Measurements from ENCODE around the gene HOXD9.
A peak's percentile ranks its signal among the peaks of the same experiment; 100 is the strongest.

The HOXD9 gene

GRCh38 chr2:176138923-176139660 lies 16.6 kb downstream of the HOXD9 start:
- DNase-seq (ENCODE audit: low spot score), result no peak

GRCh38 chr2:176139661-176140512 lies 17.4 kb downstream of the HOXD9 start:
- DNase-seq (ENCODE audit: low spot score), result no peak

GRCh38 chr2:176140513-176141317 lies 18.2 kb downstream of the HOXD9 start:
- peak; percentile 98 for DNase-seq (ENCODE audit: low spot score)

GRCh38 chr2:176142281-176142680 lies 19.8 kb downstream of the HOXD9 start:
- DNase-seq (ENCODE audit: low spot score), result no peak

- DNase-seq (ENCODE audit: low spot score), result no peak
Observed at GRCh38 chr2:176145085-176145969, 22.8 kb downstream of the HOXD9 start.

GRCh38 chr2:176146101-176146500 lies 23.6 kb downstream of the HOXD9 start:
- no peak for DNase-seq (ENCODE audit: low spot score)

GRCh38 chr2:176146645-176147044 lies 24.1 kb downstream of the HOXD9 start:
- DNase-seq (ENCODE audit: low spot score), result no peak

GRCh38 chr2:176147210-176147799 lies 24.8 kb downstream of the HOXD9 start:
- DNase-seq (ENCODE audit: low spot score), result no peak

- DNase-seq (ENCODE audit: low spot score), result no peak
Observed at GRCh38 chr2:176147800-176148496, 25.4 kb downstream of the HOXD9 start.

GRCh38 chr2:176148751-176149421 lies 26.4 kb downstream of the HOXD9 start:
- DNase-seq (ENCODE audit: low spot score), result no peak

- DNase-seq (ENCODE audit: low spot score), result no peak
Observed at GRCh38 chr2:176149481-176149938, 27.0 kb downstream of the HOXD9 start.

GRCh38 chr2:176149939-176150583 lies 27.5 kb downstream of the HOXD9 start:
- no peak for DNase-seq (ENCODE audit: low spot score)

- no peak for DNase-seq (ENCODE audit: low spot score)
Observed at GRCh38 chr2:176150584-176151441, 28.3 kb downstream of the HOXD9 start.

GRCh38 chr2:176151442-176152287 lies 29.1 kb downstream of the HOXD9 start, which contains the start of gene HOXD4:
Gene HOXD4, plus strand, starts transcription at chr2:176151550. Its CDS starts 84 bp downstream, at chr2:176151634.
- no peak for DNase-seq (ENCODE audit: low spot score)

GRCh38 chr2:176152350-176153181 lies 30.0 kb downstream of the HOXD9 start:
- no peak for DNase-seq (ENCODE audit: low spot score)

GRCh38 chr2:176154576-176155252 lies 32.2 kb downstream of the HOXD9 start:
- DNase-seq (ENCODE audit: low spot score), result no peak
